Peyer's patch (tissue), 4 donors: Measurements from ENCODE around the gene CDHR2. TPM values are rescaled to one million over a fixed set of nuclear protein-coding genes. Genes with fewer than 3 reads are reported as not detected.
A peak's percentile ranks its signal among the peaks of the same experiment; 100 is the strongest.

Experiments used
- DNase-seq, 3 donors: peaks; one replicate each; pipeline ENCODE4 v3.0.0-alpha.2; 2017 to 2019
- H3K27ac ChIP-seq, 4 donors: fragments of 200-600 bp; sonication (generic); one replicate each; pipeline ENCODE4 v1.5.1; 2016 to 2019
- H3K27me3 ChIP-seq, 2 donors: fragments of 200-600 bp; sonication (generic); one replicate each; pipeline ENCODE4 v1.5.1; 2019
- H3K36me3 ChIP-seq, 3 donors: fragments of 200-600 bp; sonication (generic); one replicate each; pipeline ENCODE4 v1.5.1; 2016 to 2019
- H3K4me1 ChIP-seq, 4 donors: fragments of 200-600 bp; sonication (generic); one replicate each; pipeline ENCODE4 v1.5.1; 2016 to 2019
- H3K4me3 ChIP-seq, 4 donors: fragments of 200-600 bp; sonication (generic); 1 replicate in 3 of 4; 2 replicates in 1 of 4; pipeline ENCODE4 v1.5.1; 2016 to 2019; ENCODE audit warnings: mild to moderate bottlenecking in 1 of 4
- H3K9me3 ChIP-seq, 4 donors: fragments of 200-600 bp; sonication (generic); one replicate each; pipeline ENCODE4 v1.5.1; 2016 to 2019; ENCODE audit warnings: mild to moderate bottlenecking in 1 of 4
- CTCF ChIP-seq, 6 experiments: fragments of 450-650 bp in 4 of 6; fragments of 200-600 bp in 2 of 6; sonication (generic) in 1 of 6; IDR thresholded peaks; one replicate each; pipeline ENCODE4 v1.5.1; 2017 to 2019; ENCODE audit warnings: antibody characterized with exemption in 6 of 6, mild to moderate bottlenecking in 3 of 6, moderate library complexity in 1 of 6
- POLR2A ChIP-seq, 2 donors: fragments of 450-650 bp; IDR thresholded peaks; one replicate each; pipeline ENCODE4 v1.5.1; 2017; ENCODE audit warnings: antibody characterized with exemption in 2 of 2, mild to moderate bottlenecking in 2 of 2, moderate library complexity in 2 of 2
- total RNA-seq, 4 donors: library from RNA; depleted of rRNA; stranded (reverse); fragments of >200 nt; gene quantifications; one replicate each; pipeline ENCODE4 v1.1.0, GENCODE V29; 2016

Gene CDHR2
- total RNA-seq, 4 donors from 2014 or later, result 39.6 to 823 (median 613) TPM

DNA sequence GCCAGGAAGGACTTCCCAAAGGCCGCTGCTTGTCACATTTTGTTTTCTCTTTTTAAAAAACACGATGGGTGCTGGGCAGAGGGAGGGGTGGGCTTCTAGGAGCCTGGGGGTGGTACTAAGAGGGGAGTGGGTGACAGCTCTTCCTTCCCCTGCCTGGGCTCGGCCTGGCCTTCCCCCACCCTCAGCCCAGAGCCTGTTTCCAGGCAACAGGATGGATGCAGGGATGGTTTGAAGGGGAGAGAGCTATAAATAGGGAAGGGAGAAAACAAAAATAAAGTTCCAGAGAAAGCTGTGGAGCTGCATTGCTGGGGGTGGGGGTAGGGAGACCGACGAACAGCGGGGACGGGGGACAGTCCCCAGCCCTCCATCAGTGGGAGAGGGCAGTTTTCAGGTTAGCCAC, 67.4 kb downstream of the CDHR2 start:
- H3K27me3 ChIP-seq, result peaks cover 0 to 30% of the 10 kb centered on the region in 2 donors

DNA sequence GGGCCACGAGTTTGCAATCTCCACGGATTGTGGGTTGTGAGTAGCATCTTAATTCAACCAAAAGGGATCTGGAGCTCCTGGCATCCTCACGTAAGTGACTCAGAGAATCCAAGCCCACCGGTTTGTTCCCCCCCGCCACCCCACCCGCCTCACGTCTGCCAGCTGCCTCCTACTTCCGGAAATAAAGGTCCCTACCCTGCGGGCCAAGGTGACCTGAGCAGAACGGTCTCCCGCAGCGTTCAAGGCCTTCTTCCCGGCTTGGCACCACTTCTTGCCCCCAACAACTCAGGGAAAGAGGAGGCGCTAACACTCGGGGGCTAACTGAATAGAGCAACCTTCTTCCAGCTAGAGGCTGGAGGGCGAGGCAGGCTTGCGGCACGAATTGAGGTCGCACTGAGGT, 69.6 kb downstream of the CDHR2 start:
- Histone ChIP-seq H3K9me3 (no peaks in the 10 kb centered on the region), H3K27me3 (peaks cover 0 to 32% of the 10 kb centered on the region in 2 donors), H3K27ac (no peak overlapping the region), H3K4me3 (peak overlapping the region in 2 of 4 donors; percentile 7 to 12), H3K4me1 (peaks cover 0 to 22% (median 8%) of the 10 kb centered on the region in 4 donors), H3K36me3 (no peaks in the 10 kb centered on the region)
- no peak for DNase-seq
- TF ChIP-seq POLR2A (IDR thresholded peaks at IDR 0.05), result no peak
- no peak for TF ChIP-seq CTCF (IDR thresholded peaks at IDR 0.05)

More for the DNA sequence above, 67.4 kb downstream of the CDHR2 start:
- Histone ChIP-seq H3K27ac (no peak overlapping the region), H3K36me3 (no peaks in the 10 kb centered on the region), H3K4me3 (no peak overlapping the region), H3K4me1 (peaks cover 0 to 22% (median 8%) of the 10 kb centered on the region in 4 donors), H3K9me3 (no peaks in the 10 kb centered on the region)
- no peak for TF ChIP-seq POLR2A (IDR thresholded peaks at IDR 0.05)
- no peak for TF ChIP-seq CTCF (IDR thresholded peaks at IDR 0.05)
- no peak for DNase-seq

GRCh38 chr5:176619203-176619568, 70.0 kb downstream of the CDHR2 start:
- peak overlapping the region in 2 of 4 donors; percentile 7 to 12 for H3K4me3 ChIP-seq
- H3K36me3 ChIP-seq, result no peaks in the 10 kb centered on the region
- peak in 2 of 6 experiments; percentile 6 to 7 for TF ChIP-seq CTCF (IDR thresholded peaks at IDR 0.05)
- TF ChIP-seq POLR2A (IDR thresholded peaks at IDR 0.05), result no peak
- H3K9me3 ChIP-seq, result no peaks in the 10 kb centered on the region
- DNase-seq, result peak; percentile 62 to 78 (median 70)
- H3K27me3 ChIP-seq, result peaks cover 0 to 32% of the 10 kb centered on the region in 2 donors
- H3K4me1 ChIP-seq, result peaks cover 0 to 22% (median 8%) of the 10 kb centered on the region in 4 donors
- no peak overlapping the region for H3K27ac ChIP-seq

DNA sequence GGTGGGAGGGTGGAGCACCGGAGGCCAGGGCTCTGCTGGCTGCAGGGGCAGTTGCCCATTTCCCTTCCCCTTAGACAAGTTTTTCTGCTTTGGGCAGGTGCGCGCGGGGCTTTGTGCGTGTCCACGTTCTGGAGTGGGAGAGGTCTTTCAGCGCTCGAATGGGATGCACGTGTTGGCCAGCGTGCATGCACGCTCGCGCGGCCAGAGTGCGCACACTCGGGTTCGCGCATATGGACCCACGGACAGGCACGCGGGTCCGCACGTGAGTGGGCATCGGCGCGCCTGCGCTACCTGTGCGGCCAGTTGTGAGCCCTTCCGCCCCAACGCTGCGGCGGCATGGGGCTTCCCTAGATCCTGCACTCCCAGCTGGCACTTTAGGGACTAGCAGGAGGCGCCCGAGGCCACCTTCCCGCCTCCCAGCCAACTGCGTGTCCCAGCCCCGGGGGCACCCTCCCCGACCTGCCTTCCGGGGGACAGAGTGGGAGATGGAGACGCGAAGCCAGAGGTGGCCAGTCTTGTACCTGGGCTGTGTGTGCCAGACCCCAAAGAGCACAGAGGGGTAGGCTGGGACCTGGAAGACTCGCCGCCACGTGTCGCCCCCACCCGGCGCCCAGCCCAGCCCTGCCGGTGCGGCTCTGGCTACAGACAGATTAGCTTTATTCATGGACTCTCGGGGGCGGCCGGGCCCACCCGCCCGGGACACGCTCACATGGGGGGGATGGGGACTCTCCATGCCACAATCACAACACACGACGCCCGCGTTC, 70.6 kb downstream of the CDHR2 start:
- H3K27ac ChIP-seq, result no peak overlapping the region
- no peak for TF ChIP-seq CTCF (IDR thresholded peaks at IDR 0.05)
- TF ChIP-seq POLR2A (IDR thresholded peaks at IDR 0.05), result no peak
- H3K9me3 ChIP-seq, result no peaks in the 10 kb centered on the region
- peaks cover 0 to 22% (median 8%) of the 10 kb centered on the region in 4 donors for H3K4me1 ChIP-seq
- peak overlapping the region in 1 of 4 donors; percentile 7 for H3K4me3 ChIP-seq
- no peaks in the 10 kb centered on the region for H3K36me3 ChIP-seq
- no peak for DNase-seq
- peaks cover 0 to 32% of the 10 kb centered on the region in 2 donors for H3K27me3 ChIP-seq

DNA sequence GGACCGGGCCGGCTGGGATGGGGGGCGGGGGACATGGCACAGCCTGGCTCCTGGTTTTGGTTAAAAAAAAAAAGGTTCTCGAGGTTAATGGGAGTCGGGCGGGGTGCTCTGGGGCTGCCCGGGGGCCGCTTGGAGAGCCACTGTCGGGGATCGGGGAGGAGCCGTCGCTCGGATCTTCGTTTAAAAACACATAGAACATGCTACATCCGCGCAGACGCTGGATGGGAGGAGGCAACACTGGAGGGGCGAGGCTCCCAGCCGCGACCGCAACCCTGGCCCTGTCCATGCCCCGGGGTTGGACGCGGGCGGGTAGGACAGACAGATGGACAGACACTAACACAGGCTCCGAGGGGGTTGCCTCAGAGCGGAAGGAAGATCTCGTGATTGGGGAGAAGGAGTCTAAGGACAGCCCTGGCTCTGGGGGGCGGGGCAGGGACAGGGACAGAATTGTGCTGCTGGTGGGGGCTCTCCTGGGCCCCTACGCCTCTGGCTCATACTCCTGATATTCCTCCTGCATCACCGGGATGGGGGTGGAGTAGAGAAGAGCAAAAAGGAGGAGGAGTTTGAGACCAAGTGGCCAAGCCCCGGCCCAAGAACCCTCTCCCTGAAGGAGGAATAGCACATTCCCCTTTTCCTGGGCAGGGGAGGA, 71.3 kb downstream of the CDHR2 start:
- TF ChIP-seq POLR2A (IDR thresholded peaks at IDR 0.05), result no peak
- no peak for TF ChIP-seq CTCF (IDR thresholded peaks at IDR 0.05)
- Histone ChIP-seq H3K4me3 (no peak overlapping the region), H3K36me3 (no peaks in the 10 kb centered on the region), H3K27ac (no peak overlapping the region), H3K4me1 (peaks cover 0 to 22% (median 8%) of the 10 kb centered on the region in 4 donors), H3K27me3 (peaks cover 0 to 32% of the 10 kb centered on the region in 2 donors), H3K9me3 (no peaks in the 10 kb centered on the region)
- no peak for DNase-seq
